HCT116 (cell line): ENCODE measurements around the gene SPRING1. TPM values are rescaled to one million over a fixed set of nuclear protein-coding genes. Genes with fewer than 3 reads are reported as not detected.

Experiments
- ATAC-seq: fragments of 200-7000 bp; cut with Tn5 transposase; 2 replicates; pipeline ENCODE4 v1.9.1; 2020; ENCODE audit warnings: mild to moderate bottlenecking, moderate library complexity
- Bru-seq: library from RNA; stranded (reverse); fragments of 400-500 nt; gene quantifications from one replicate; lab custom pipeline; 2021; lab: Mats Ljungman, UMichigan
- BruChase-seq, 2 experiments: library from RNA; stranded (reverse); fragments of 400-500 nt; gene quantifications; one replicate each; lab custom pipeline; 2021; lab: Mats Ljungman, UMichigan
- BruUV-seq: library from RNA; stranded (reverse); fragments of 400-500 nt; replicated peaks from 2 replicates; lab custom pipeline; 2021; lab: Mats Ljungman, UMichigan
- CTCF ChIA-PET: fragments of 300-600 bp; sonication (Branson Sonifier 250); formaldehyde crosslinking; loops from one replicate; lab custom pipeline; 2021; ENCODE audit warnings: antibody characterized with exemption; lab: Charles Lee
- POLR2A ChIA-PET: fragments of 300-600, 350-600 bp; sonication (Branson Sonifier 250); formaldehyde crosslinking; loops from one replicate; lab custom pipeline; 2021; ENCODE audit warnings: antibody characterized with exemption; lab: Charles Lee
- RAD21 ChIA-PET, 2 experiments: fragments of 300-600 bp; sonication (Branson Sonifier 250); formaldehyde crosslinking; loops; one replicate each; lab custom pipeline; 2023; ENCODE audit warnings: low total read pairs in 2 of 2; ENCODE audit not compliant: uncharacterized antibody in 2 of 2, unreplicated experiment in 2 of 2, low non-redundant PET in 1 of 2; lab: Charles Lee
- DNase-seq: peaks from one replicate; pipeline ENCODE4 v3.0.0-alpha.2; 2010; ENCODE audit warnings: low read depth, low spot score
- H2AFZ ChIP-seq: fragments of 200-600 bp; shearing (Covaris generic), sonication (generic); 2 replicates; pipeline ENCODE4 v1.6.1; 2017; ENCODE audit warnings: low read depth, mixed run types, mixed read lengths, antibody characterized with exemption, low read length; ENCODE audit not compliant: poor library complexity, severe bottlenecking
- H3K27ac ChIP-seq: 2 replicates; pipeline ENCODE4 v1.5.1; 2012; ENCODE audit warnings: low read depth, low read length
- H3K27me3 ChIP-seq: fragments of 200-600 bp; sonication (generic); 2 replicates; pipeline ENCODE4 v1.6.1; 2016; ENCODE audit warnings: mixed run types, low read length, mixed read lengths; ENCODE audit not compliant: insufficient read depth
- H3K36me3 ChIP-seq, 2 experiments: fragments of 200-500 bp in 1 of 2; fragments of 200-600 bp in 1 of 2; sonication (Bioruptor generic) in 1 of 2; sonication (generic) in 1 of 2; 2 replicates each; pipeline versions ENCODE4 v1.5.1 to v1.6.1; 2014 to 2016; ENCODE audit warnings: low read length in 2 of 2, inconsistent platforms in 1 of 2, mixed read lengths in 1 of 2, mixed run types in 1 of 2; ENCODE audit not compliant: insufficient read depth in 2 of 2, control insufficient read depth in 1 of 2
- H3K4me1 ChIP-seq, 2 experiments: fragments of 200-600 bp in 1 of 2; sonication (generic) in 1 of 2; 2 replicates each; pipeline versions ENCODE4 v1.5.1 to v1.6.1; 2012 to 2017; ENCODE audit warnings: low read length in 2 of 2, inconsistent platforms in 1 of 2, mild to moderate bottlenecking in 1 of 2, mixed read lengths in 1 of 2, mixed run types in 1 of 2, moderate library complexity in 1 of 2; ENCODE audit not compliant: insufficient read depth in 2 of 2, control insufficient read depth in 1 of 2
- H3K4me2 ChIP-seq: fragments of 200-600 bp; sonication (generic); 2 replicates; pipeline ENCODE4 v1.6.1; 2017; ENCODE audit warnings: mixed run types, low read length, mixed read lengths
- H3K4me3 ChIP-seq, 2 experiments: fragments of 200-600 bp in 1 of 2; sonication (generic) in 1 of 2; replicated peaks in 1 of 2; 2 replicates each; pipeline ENCODE4 v1.5.1; 2011 to 2016; ENCODE audit warnings: low read length in 2 of 2, control low read depth in 1 of 2, low read depth in 1 of 2, mild to moderate bottlenecking in 1 of 2, mixed read lengths in 1 of 2, mixed run types in 1 of 2
- H3K79me2 ChIP-seq: fragments of 200-600 bp; sonication (generic); 2 replicates; pipeline ENCODE4 v1.6.1; 2017; ENCODE audit warnings: mild to moderate bottlenecking, mixed run types, low read length, moderate library complexity, mixed read lengths; ENCODE audit not compliant: insufficient read depth
- H3K9ac ChIP-seq: fragments of 200-600 bp; sonication (generic); 2 replicates; pipeline ENCODE4 v1.6.1; 2016; ENCODE audit warnings: low read length, mixed read lengths
- H3K9me2 ChIP-seq: fragments of 200-600 bp; sonication (generic), shearing (Covaris generic); 2 replicates; pipeline ENCODE4 v1.6.1; 2017; ENCODE audit warnings: mixed run types, mild to moderate bottlenecking, moderate library complexity; ENCODE audit not compliant: insufficient read depth
- H3K9me3 ChIP-seq, 2 experiments: fragments of 200-500 bp in 1 of 2; fragments of 200-600 bp in 1 of 2; sonication (Bioruptor generic) in 1 of 2; sonication (generic) in 1 of 2; 2 replicates each; pipeline ENCODE4 v1.6.1; 2014 to 2017; ENCODE audit warnings: low read length in 2 of 2, mixed read lengths in 2 of 2, inconsistent platforms in 1 of 2, low read depth in 1 of 2, mild to moderate bottlenecking in 1 of 2, mixed run types in 1 of 2, moderate library complexity in 1 of 2; ENCODE audit not compliant: control insufficient read depth in 1 of 2, insufficient read depth in 1 of 2
- H4K20me1 ChIP-seq: fragments of 200-600 bp; sonication (generic), shearing (Covaris generic); 2 replicates; pipeline ENCODE4 v1.6.1; 2017; ENCODE audit warnings: mixed run types, mild to moderate bottlenecking, moderate library complexity; ENCODE audit not compliant: insufficient read depth
- ATF3 ChIP-seq: IDR thresholded peaks from 2 replicates; pipeline ENCODE4 v1.6.1; 2012
- CBX3 ChIP-seq: IDR thresholded peaks from 2 replicates; pipeline ENCODE4 v1.6.1; 2012; ENCODE audit warnings: low read depth
- CEBPB ChIP-seq: IDR thresholded peaks from 2 replicates; pipeline ENCODE4 v1.6.1; 2012; ENCODE audit warnings: low read depth
- CTCF ChIP-seq, 3 experiments: fragments of 200-600 bp in 1 of 3; sonication (generic) in 1 of 3; IDR thresholded peaks in 2 of 3; conservative IDR thresholded peaks in 1 of 3; 2 replicates each; pipeline ENCODE4 v1.5.1; 2012 to 2017; ENCODE audit warnings: low read depth in 2 of 3, low read length in 2 of 3, antibody characterized with exemption in 1 of 3, borderline replicate concordance in 1 of 3, control low read depth in 1 of 3, mild to moderate bottlenecking in 1 of 3, mixed read lengths in 1 of 3, mixed run types in 1 of 3, moderate library complexity in 1 of 3; ENCODE audit not compliant: insufficient read depth in 1 of 3
- ELF1 ChIP-seq: IDR thresholded peaks from 2 replicates; pipeline ENCODE4 v1.6.1; 2012; ENCODE audit warnings: low read depth, borderline replicate concordance
- EZH2phosphoT487 ChIP-seq: fragments of 200-600 bp; IDR thresholded peaks from 2 replicates; pipeline ENCODE4 v1.6.1; 2018; ENCODE audit warnings: antibody characterized with exemption, borderline replicate concordance
- FOSL1 ChIP-seq: IDR thresholded peaks from 2 replicates; pipeline ENCODE4 v1.6.1; 2012; ENCODE audit warnings: low read depth
- POLR2A ChIP-seq: IDR thresholded peaks from 2 replicates; pipeline ENCODE4 v1.7.0; 2011; ENCODE audit warnings: borderline replicate concordance; ENCODE audit not compliant: insufficient read depth, insufficient read length; ENCODE audit errors: extremely low read depth
- REST ChIP-seq: IDR thresholded peaks from 2 replicates; pipeline ENCODE4 v1.6.1; 2012; ENCODE audit warnings: low read depth
- SP1 ChIP-seq: IDR thresholded peaks from 2 replicates; pipeline ENCODE4 v1.6.1; 2012; ENCODE audit warnings: low read depth
- SRF ChIP-seq: IDR thresholded peaks from 2 replicates; pipeline ENCODE4 v1.6.1; 2012; ENCODE audit warnings: low read depth
- TCF7L2 ChIP-seq: IDR thresholded peaks from 2 replicates; pipeline ENCODE4 v1.7.0; 2011; ENCODE audit warnings: borderline replicate concordance, inconsistent platforms; ENCODE audit not compliant: insufficient read depth, insufficient read length; ENCODE audit errors: extremely low read depth
- YY1 ChIP-seq: IDR thresholded peaks from 2 replicates; pipeline ENCODE4 v1.6.1; 2011; ENCODE audit warnings: low read length, low read depth, moderate library complexity, mild to moderate bottlenecking; ENCODE audit not compliant: insufficient replicate concordance; ENCODE audit errors: extremely low read depth
- ZFX ChIP-seq: fragments of 450-650 bp; IDR thresholded peaks from 2 replicates; pipeline ENCODE4 v1.6.1; 2017
- ZNF274 ChIP-seq: fragments of 200-500 bp; sonication (Bioruptor generic); IDR thresholded peaks from 2 replicates; pipeline ENCODE4 v1.6.1; 2014; ENCODE audit warnings: mild to moderate bottlenecking, low read depth, low read length, inconsistent platforms
- intact Hi-C: fragments of 100-400 bp; cut with micrococcal nuclease; formaldehyde crosslinking; loops from 2 replicates; pipeline ENCODE4 v1.10.0; 2022
- long read RNA-seq: library from polyadenylated mRNA; unstranded; transcript quantifications from one replicate; pipeline ENCODE4 v2.0.0, GENCODE V29; 2021; ENCODE audit not compliant: unreplicated experiment
- polyA plus RNA-seq: library from polyadenylated mRNA; unstranded; fragments of >200 nt; gene quantifications from 2 replicates; pipeline ENCODE4 v1.2.1, GENCODE V29; 2012; ENCODE audit warnings: missing spikeins
- total RNA-seq: library from RNA; stranded (reverse); gene quantifications from one replicate; pipeline ENCODE4 v1.2.1, GENCODE V29; 2021; ENCODE audit not compliant: unreplicated experiment

SPRING1 gene
- total RNA-seq (28.5 TPM), Bru-seq, nascent RNA (percentile 61 among the genes with signal in this experiment), BruChase-seq, experiment 1, labeled RNA remaining after a 6-hour chase (percentile 89 among the genes with signal in this experiment), BruChase-seq, experiment 2, labeled RNA remaining after a 2-hour chase (percentile 80 among the genes with signal in this experiment)
- polyA plus RNA-seq = 11.5 and 12.9 TPM in 2 replicates
- long read RNA-seq, full-length matches to known transcripts = 48 of 63 reads
- long read RNA-seq, partial matches to known transcripts = 1 of 63 reads
- long read RNA-seq, other reads (novel, unspliced or antisense) = 14 of 63 reads

GRCh38 chr12:116737774-116738657 is at the start of gene SPRING1, which contains the start of gene RNFT2:
Gene SPRING1, minus strand, starts transcription at chr12:116738069. Its CDS starts 169 bp downstream, at chr12:116737900.
Gene RNFT2, plus strand, starts transcription at chr12:116738315. Its CDS starts 2,183 bp downstream, at chr12:116740498.
- no peaks in the 10 kb centered on the region for H3K9me3 ChIP-seq
- H3K36me3 ChIP-seq = peaks cover 5 to 6% of the 10 kb centered on the region in 2 experiments; a peak in 2 of 4 replicates
- H3K9me2 ChIP-seq = no peaks in the 10 kb centered on the region
- ChIA-PET POLR2A (no interaction called here), CTCF (no interaction called here), RAD21 (no interaction called here)
- peak within 1 kb of the TSS; percentile 98 for H3K4me2 ChIP-seq
- H3K27me3 ChIP-seq = no peaks in the 10 kb centered on the region
- peak within 1 kb of the TSS; percentile 63 for H3K9ac ChIP-seq
- peak within 1 kb of the TSS; percentile 77 for H2AFZ ChIP-seq
- H3K79me2 ChIP-seq = peaks cover 17% of the 10 kb centered on the region
- peak; percentile 95 for ATAC-seq
- peak; percentile 98 for DNase-seq
- H3K4me1 ChIP-seq = peaks cover 11 to 21% of the 10 kb centered on the region in 2 experiments
- H3K4me3 ChIP-seq = peak within 1 kb of the TSS; percentile 89 to 90
- H3K27ac ChIP-seq = peak within 1 kb of the TSS; percentile 37
- H4K20me1 ChIP-seq = no peaks in the 10 kb centered on the region
- intact Hi-C loops = loop anchor here (2.0 kb wide), 1 partner anchor 81 kb away; no protein-coding TSS in a partner anchor
- BruUV-seq = no TSS peak
- TF ChIP-seq POLR2A (peak; percentile 50), SRF (peak; percentile 1; the same call in 1 of the 2 replicates), CEBPB (no peak), ZFX (0 out of 2 replicates have a peak, but pooled peaks have one; percentile 44), SP1 (peak; percentile 100), CTCF (IDR thresholded peaks at IDR 0.05 in 2 of 3, conservative IDR thresholded peaks at IDR 0.05 in 1 of 3; ENCODE audit: borderline replicate concordance in 1 of 3, insufficient read depth in 1 of 3, low read depth in 2 of 3, low read length in 2 of 3) (peak in 1 of 3 experiments; percentile 34; a peak in 2 of 6 replicates), FOSL1 (peak; percentile 95), ATF3 (no peak), YY1 (no peak), TCF7L2 (peak; percentile 24), EZH2phosphoT487 (no peak), CBX3 (no peak; the same call in 1 of the 2 replicates), ZNF274 (no peak), REST (no peak), ELF1 (no peak)
